ENCODE measurements around the gene TGFB2.

TGFB2 gene

DNA sequence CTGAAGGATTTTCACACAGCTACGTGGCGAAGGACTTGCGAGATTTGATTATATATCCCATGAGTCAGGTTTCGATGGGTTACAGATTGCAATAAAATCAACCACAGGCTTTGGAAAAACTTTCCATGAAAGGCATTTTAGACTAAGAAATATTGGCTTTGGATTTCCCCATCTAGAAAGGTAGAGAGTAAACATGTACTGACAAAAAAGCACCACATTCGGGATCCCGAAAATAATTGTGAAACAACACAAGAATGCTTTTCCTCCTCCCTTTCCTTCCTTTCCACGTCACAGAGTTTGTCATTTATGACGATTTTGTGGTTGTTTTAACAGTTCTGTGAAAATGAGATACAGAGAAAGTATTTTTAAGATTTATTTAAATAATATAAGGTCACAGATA lies 38.5 kb downstream of the TGFB2 start:
- Histone ChIP-seq H3K36me3 (no peaks in the 10 kb centered on the region), H3K27me3 (no peaks in the 10 kb centered on the region), H3K27ac (no peak overlapping the region), H3K4me1 (peaks cover 0 to 51% (median 16%) of the 10 kb centered on the region in 4 donors), H3K4me3 (no peak overlapping the region), H3K9me3 (no peaks in the 10 kb centered on the region)
- DNase-seq = no peak
- TF ChIP-seq, protein P1, sequence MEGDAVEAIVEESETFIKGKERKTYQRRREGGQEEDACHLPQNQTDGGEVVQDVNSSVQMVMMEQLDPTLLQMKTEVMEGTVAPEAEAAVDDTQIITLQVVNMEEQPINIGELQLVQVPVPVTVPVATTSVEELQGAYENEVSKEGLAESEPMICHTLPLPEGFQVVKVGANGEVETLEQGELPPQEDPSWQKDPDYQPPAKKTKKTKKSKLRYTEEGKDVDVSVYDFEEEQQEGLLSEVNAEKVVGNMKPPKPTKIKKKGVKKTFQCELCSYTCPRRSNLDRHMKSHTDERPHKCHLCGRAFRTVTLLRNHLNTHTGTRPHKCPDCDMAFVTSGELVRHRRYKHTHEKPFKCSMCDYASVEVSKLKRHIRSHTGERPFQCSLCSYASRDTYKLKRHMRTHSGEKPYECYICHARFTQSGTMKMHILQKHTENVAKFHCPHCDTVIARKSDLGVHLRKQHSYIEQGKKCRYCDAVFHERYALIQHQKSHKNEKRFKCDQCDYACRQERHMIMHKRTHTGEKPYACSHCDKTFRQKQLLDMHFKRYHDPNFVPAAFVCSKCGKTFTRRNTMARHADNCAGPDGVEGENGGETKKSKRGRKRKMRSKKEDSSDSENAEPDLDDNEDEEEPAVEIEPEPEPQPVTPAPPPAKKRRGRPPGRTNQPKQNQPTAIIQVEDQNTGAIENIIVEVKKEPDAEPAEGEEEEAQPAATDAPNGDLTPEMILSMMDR (IDR thresholded peaks at IDR 0.05) = no peak
- intact Hi-C loops (cut with DNase I; ENCODE audit: low total_unique reads) = no loop called here

DNA sequence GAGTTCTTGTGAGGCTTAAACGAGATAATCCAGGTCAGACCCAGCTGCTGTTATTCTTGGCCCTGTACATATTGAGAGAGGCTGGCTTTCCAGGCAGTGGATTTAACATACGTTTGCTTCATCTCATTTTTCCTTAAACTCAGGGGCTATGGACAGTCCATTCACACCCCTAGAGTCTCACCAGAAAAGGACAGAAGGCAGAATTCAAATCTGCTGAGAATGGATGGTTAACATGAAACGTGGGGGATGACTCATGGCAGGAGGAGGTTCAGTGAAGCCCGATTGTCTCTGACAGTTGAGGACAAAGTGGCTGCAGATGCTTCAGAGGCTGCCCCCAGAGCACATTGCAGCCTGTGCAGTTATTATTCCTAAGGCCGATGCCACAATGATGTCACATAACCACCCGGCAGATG lies 39.5 kb downstream of the TGFB2 start:
- Histone ChIP-seq H3K4me3 (no peak overlapping the region), H3K27ac (peak overlapping the region; percentile 34 to 36), H3K9me3 (no peaks in the 10 kb centered on the region), H3K27me3 (no peaks in the 10 kb centered on the region), H3K4me1 (peaks cover 0 to 54% (median 15%) of the 10 kb centered on the region in 4 donors), H3K36me3 (no peaks in the 10 kb centered on the region)
- TF ChIP-seq, protein P1 (IDR thresholded peaks at IDR 0.05) = no peak
- no peak for DNase-seq
- intact Hi-C loops (cut with DNase I; ENCODE audit: low total_unique reads) = no loop called here

DNA sequence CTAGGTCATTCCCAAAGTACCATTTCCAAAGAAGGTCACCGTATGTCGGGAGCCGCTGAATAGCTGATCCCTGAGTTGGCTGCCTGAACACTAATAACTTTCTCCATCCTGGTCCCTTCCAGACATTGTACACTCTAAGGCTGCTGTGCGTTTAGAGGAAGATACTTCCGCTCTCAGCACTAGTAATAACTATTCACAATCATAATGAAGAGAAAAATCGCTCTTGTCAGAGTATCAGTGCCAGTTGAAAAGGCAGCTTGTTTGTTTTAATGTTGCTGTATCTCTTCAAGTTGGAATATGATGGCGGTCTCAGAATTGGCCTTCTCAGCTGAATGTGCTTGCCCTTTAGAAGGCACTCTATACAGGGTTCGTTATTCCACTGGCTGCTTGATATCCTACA lies 43.5 kb downstream of the TGFB2 start:
- H3K36me3 ChIP-seq = no peaks in the 10 kb centered on the region
- intact Hi-C loops (cut with DNase I; ENCODE audit: low total_unique reads) = no loop called here
- no peaks in the 10 kb centered on the region for H3K9me3 ChIP-seq
- H3K4me3 ChIP-seq = no peak overlapping the region
- no peak for DNase-seq
- TF ChIP-seq, protein P1 (IDR thresholded peaks at IDR 0.05) = no peak
- peaks cover 0 to 45% (median 15%) of the 10 kb centered on the region in 4 donors for H3K4me1 ChIP-seq
- H3K27me3 ChIP-seq = no peaks in the 10 kb centered on the region
- H3K27ac ChIP-seq = no peak overlapping the region

DNA sequence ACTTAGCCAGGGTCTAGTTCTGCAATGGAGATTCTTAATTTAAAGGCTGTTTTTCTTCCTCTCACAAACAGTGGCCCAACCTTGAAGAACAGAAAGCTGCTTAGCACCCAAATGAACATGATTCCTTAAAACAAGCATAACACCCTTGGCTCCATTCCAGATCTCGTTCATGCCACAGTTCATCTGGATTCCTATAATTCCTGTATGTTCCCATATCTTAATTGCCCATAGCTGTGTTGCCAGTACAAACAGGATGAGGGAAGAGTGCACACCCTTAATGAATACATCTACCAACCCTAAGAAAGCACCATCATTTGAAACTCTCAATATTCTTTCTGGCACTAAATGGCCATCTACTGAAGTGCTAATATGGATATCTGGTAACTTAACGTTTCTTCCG lies 45.5 kb downstream of the TGFB2 start:
- no peaks in the 10 kb centered on the region for H3K27me3 ChIP-seq
- no peak overlapping the region for H3K27ac ChIP-seq
- peaks cover 0 to 39% (median 13%) of the 10 kb centered on the region in 4 donors for H3K4me1 ChIP-seq
- no peaks in the 10 kb centered on the region for H3K9me3 ChIP-seq
- H3K4me3 ChIP-seq = no peak overlapping the region
- TF ChIP-seq, protein P1 (IDR thresholded peaks at IDR 0.05) = no peak
- intact Hi-C loops (cut with DNase I; ENCODE audit: low total_unique reads) = no loop called here
- DNase-seq = no peak
- no peaks in the 10 kb centered on the region for H3K36me3 ChIP-seq

DNA sequence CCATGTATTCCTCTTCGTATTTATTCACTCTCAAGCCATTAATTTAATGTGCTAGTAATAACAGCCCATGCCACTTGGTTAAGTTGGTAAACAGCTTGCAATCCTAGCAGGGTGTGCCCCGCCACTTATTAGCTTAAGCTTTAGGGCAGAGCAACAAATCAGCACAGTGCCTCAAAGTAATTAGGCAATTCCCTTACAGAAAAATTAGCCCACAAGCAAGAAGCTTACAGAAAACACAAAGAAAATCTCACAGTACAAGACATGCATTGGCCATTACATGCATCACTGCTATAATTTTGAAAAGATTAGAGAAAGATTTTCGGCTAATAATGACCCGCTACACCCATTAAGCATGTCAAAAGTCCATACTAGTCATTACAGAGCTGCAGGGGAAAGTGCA lies 47.6 kb downstream of the TGFB2 start:
- H3K27me3 ChIP-seq = no peaks in the 10 kb centered on the region
- intact Hi-C loops (cut with DNase I; ENCODE audit: low total_unique reads) = no loop called here
- H3K4me3 ChIP-seq = no peak overlapping the region
- H3K27ac ChIP-seq = no peak overlapping the region
- TF ChIP-seq, protein P1 (IDR thresholded peaks at IDR 0.05) = no peak
- no peak for DNase-seq
- peaks cover 0 to 33% (median 11%) of the 10 kb centered on the region in 4 donors for H3K4me1 ChIP-seq
- H3K9me3 ChIP-seq = no peaks in the 10 kb centered on the region
- no peaks in the 10 kb centered on the region for H3K36me3 ChIP-seq

DNA sequence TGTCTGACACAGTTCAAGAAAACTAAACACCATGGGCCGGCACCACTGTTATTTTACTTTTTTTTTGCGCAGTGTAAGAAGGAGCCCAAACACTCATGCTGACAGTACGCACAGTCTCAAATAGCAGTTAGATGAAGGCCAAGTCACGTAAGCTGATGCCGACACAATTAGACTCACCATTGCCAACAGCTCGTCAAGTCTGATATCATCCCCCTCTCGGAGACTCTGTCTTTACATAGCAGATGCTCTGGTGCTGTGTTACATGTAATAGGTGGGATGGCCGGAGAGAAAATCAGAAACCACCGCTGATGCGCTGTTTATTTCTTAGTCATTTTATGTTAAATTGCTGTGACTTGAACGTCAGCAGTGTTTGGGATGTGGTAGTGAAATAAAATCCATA lies 49.3 kb downstream of the TGFB2 start:
- Histone ChIP-seq H3K9me3 (no peaks in the 10 kb centered on the region), H3K27me3 (no peaks in the 10 kb centered on the region), H3K36me3 (no peaks in the 10 kb centered on the region), H3K4me1 (peaks cover 0 to 30% (median 11%) of the 10 kb centered on the region in 4 donors), H3K27ac (no peak overlapping the region), H3K4me3 (no peak overlapping the region)
- intact Hi-C loops (cut with DNase I; ENCODE audit: low total_unique reads) = no loop called here
- DNase-seq = no peak
- TF ChIP-seq, protein P1 (IDR thresholded peaks at IDR 0.05) = no peak
